ENCODE measurements around the gene ZNF397.
"Not testable (repeated sequence)": the region's sequence is repeated elsewhere in the genome, so short reads cannot be mapped to it uniquely, and the experiment has no call there.

ZNF397 gene

GRCh38 chr18:35240664-35241447 lies at the start of gene ZNF397:
Gene ZNF397, plus strand, starts transcription at chr18:35241034. Its CDS starts 1,437 bp downstream, at chr18:35242471.
- DNase-seq (ENCODE audit: low spot score): peak; percentile 95

GRCh38 chr18:35191698-35192025 lies 49.2 kb upstream of the ZNF397 start:
- no peak for DNase-seq (ENCODE audit: low spot score)

GRCh38 chr18:35192415-35192814 lies 48.4 kb upstream of the ZNF397 start:
- DNase-seq (ENCODE audit: low spot score): no peak

- DNase-seq (ENCODE audit: low spot score): no peak
Measured at GRCh38 chr18:35193316-35193715, 47.5 kb upstream of the ZNF397 start.

- DNase-seq (ENCODE audit: low spot score): no peak
Measured at GRCh38 chr18:35197296-35197695, 43.5 kb upstream of the ZNF397 start.

- DNase-seq (ENCODE audit: low spot score): no peak
Measured at GRCh38 chr18:35201256-35201931, 39.4 kb upstream of the ZNF397 start.

GRCh38 chr18:35203067-35203466 lies 37.8 kb upstream of the ZNF397 start:
- no peak for DNase-seq (ENCODE audit: low spot score)

GRCh38 chr18:35205199-35205712 lies 35.6 kb upstream of the ZNF397 start:
- DNase-seq (ENCODE audit: low spot score): no peak

GRCh38 chr18:35205746-35206458 lies 34.9 kb upstream of the ZNF397 start:
- DNase-seq (ENCODE audit: low spot score): not testable (repeated sequence)

- DNase-seq (ENCODE audit: low spot score): no peak
Measured at GRCh38 chr18:35215026-35215425, 25.8 kb upstream of the ZNF397 start.

GRCh38 chr18:35216611-35217010 lies 24.2 kb upstream of the ZNF397 start:
- not testable (repeated sequence) for DNase-seq (ENCODE audit: low spot score)

- DNase-seq (ENCODE audit: low spot score): not testable (repeated sequence)
Measured at GRCh38 chr18:35219331-35219730, 21.5 kb upstream of the ZNF397 start.

GRCh38 chr18:35220424-35220823 lies 20.4 kb upstream of the ZNF397 start:
- DNase-seq (ENCODE audit: low spot score): no peak

GRCh38 chr18:35223797-35224196 lies 17.0 kb upstream of the ZNF397 start:
- no peak for DNase-seq (ENCODE audit: low spot score)

GRCh38 chr18:35227254-35227653 lies 13.6 kb upstream of the ZNF397 start:
- DNase-seq (ENCODE audit: low spot score): no peak

- peak; percentile 59 for DNase-seq (ENCODE audit: low spot score)
Measured at GRCh38 chr18:35231052-35231451, 9.8 kb upstream of the ZNF397 start.

GRCh38 chr18:35236571-35237363 lies 4.1 kb upstream of the ZNF397 start:
- peak; percentile 39 for DNase-seq (ENCODE audit: low spot score)

GRCh38 chr18:35239314-35239713 lies 1.5 kb upstream of the ZNF397 start:
- no peak for DNase-seq (ENCODE audit: low spot score)

- DNase-seq (ENCODE audit: low spot score): no peak
Measured at GRCh38 chr18:35241448-35241804, 592 bp downstream of the ZNF397 start.

- no peak for DNase-seq (ENCODE audit: low spot score)
Measured at GRCh38 chr18:35242426-35242825, 1.6 kb downstream of the ZNF397 start.

GRCh38 chr18:35244671-35245070 lies 3.8 kb downstream of the ZNF397 start:
- no peak for DNase-seq (ENCODE audit: low spot score)

- DNase-seq (ENCODE audit: low spot score): no peak
Measured at GRCh38 chr18:35245719-35246317, 5.0 kb downstream of the ZNF397 start.
